COLO668 (cell line): Measurements from ENCODE around the gene SLC22A14.
"Not testable (repeated sequence)": the region's sequence is repeated elsewhere in the genome, so short reads cannot be mapped to it uniquely, and the experiment has no call there.

ENCODE experiments used
- DNase-seq: peaks from one replicate; lab custom pipeline; 2025; ENCODE audit not compliant: unreplicated experiment; lab: John Stamatoyannopoulos, UW

The SLC22A14 gene

GRCh38 chr3:38281895-38282686, at the start of gene SLC22A14:
TSS of gene SLC22A14 (plus strand) at chr3:38282294. CDS start at chr3:38306027, 23,733 bp downstream.
- DNase-seq = no peak

DNA sequence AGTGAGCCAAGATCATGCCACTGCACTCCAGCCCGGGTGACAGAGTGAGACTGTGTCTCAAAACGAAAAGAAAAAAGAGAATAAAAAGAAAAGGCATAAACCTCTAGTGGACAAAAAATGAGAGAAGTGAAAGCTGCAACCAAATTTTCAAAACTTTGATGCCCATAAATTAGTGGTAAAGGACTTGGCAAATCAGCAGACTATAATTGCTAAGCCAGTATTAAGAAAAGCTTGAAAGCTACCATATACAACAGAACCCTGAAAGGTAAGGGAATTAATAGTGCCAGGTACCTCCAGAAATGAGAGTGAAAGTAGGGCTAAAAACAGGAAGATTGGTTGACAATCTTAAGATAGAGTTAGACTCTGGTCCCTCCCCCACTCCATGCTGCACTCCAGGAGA, 49.4 kb upstream of the SLC22A14 start:
- DNase-seq = no peak

- DNase-seq = no peak
Measured at GRCh38 chr3:38235466-38235865, 46.6 kb upstream of the SLC22A14 start.

DNA sequence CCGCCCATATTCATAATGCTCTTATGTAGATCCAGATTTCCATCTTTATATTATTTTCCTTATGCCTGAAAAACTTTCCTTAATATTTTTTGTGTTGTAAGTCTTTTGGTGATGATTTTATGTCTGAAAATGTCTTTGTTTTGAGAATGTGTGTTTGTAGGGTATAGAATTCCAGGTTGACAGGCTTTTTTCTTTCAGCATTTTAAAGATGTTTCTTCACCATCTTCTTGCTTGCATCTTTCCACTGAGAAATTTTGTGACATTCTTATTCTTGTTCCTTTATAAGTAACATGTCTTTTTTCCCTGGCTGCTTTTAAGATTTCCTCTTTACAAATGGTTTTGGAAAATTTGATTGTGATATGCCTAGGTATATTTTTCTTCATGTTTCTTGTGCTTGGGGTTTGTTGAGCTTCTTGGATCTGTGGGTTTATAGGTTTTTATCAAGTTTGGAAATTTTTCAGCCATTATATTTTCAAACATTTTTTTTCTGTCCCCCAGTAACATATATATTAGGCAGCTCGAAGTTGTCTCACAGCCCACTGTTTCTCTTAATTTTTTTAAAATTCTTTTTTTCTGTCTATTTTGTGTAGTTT, 43.6 kb upstream of the SLC22A14 start:
- DNase-seq = no peak

DNA sequence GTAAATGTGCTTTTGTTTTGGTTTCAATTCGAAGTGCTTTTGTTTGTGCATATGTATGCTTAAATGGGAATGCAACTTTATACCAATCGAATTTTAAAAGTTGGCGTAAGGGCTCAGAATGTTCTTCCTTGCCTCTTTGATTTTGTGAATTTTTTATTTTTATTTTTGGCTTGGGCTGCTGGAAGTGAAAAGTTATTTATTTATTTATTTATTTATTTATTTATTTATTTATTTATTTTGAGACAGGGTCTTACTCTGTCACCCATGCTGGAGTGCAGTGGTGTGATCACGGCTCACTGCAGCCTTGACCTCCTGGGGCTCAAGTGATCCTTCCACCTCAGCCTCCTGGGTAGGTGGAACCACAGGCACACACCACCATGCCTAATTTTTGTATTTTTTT, 39.3 kb upstream of the SLC22A14 start:
- DNase-seq = not testable (repeated sequence)

DNA sequence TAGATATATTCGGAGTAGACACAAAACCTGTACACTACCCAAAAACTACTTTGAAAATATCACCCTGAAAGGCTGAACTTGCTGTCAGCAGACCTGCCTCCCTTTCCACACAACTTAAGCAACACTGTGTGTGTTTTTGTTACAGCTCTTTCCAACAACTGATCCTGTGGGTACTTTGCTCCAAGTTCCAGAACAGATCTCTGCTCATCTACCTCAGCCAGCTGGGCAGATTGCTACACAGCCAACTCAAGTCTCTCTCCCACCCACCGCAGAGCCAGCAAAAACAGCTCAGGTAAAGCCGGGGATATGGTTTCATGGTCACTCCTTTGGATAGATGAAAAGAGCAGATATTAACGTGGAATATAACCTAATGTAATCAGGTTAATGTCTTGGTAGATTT, 36.2 kb upstream of the SLC22A14 start:
- no peak for DNase-seq

DNA sequence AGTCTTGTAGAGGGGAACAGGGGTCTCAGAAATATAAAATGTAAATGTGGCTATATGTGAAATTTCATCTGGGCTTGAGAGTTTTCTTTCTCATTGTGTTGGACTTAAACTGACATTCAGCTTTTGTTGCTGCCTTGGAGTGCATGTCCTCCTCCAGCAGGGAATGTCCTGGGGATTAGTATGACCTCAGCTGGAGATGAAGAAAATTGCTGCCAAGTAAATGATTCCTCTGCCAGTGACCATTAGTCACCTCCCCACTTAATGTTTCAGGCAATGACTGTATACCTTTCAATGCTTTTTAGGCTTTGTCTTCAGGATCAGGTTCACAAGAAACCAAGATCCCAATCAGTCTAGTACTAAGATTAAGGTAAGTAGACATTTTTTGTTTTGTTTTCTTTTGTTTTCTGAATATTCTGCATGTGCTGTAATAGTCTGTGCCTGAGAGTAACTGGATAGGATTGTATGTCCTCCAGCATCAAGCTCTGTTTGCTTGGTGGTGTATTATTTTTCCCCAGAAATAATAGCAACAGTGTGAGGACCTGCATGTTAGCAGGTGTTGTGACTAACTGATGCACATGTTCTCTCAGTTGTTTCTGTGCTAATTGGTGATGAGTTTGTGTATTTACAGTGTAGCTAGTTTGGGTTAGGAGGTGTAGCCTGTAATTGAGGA, 34.6 kb upstream of the SLC22A14 start:
- DNase-seq = no peak

- no peak for DNase-seq
Measured at GRCh38 chr3:38250198-38250597, 31.9 kb upstream of the SLC22A14 start.

DNA sequence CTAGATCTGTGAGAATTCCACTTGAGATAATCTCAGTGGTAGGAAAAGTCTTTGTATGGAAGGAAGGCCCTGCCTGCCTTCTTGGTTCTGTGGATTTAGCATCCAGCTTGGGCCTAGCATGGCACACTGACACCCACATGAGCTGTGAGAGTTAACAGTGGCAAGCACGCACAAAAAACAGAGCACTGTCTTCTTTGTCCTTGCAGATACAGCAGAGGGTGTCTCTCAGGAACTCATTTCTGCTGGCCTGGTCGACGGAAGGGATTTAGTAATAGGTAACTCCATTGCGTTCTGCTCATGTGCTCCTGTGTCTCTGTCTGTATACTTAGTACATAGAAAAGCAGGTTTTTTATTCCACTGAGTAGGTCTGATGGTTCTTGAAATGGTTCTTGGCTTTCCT, 30.9 kb upstream of the SLC22A14 start:
- no peak for DNase-seq

- DNase-seq = no peak
Measured at GRCh38 chr3:38253704-38254103, 28.4 kb upstream of the SLC22A14 start.

DNA sequence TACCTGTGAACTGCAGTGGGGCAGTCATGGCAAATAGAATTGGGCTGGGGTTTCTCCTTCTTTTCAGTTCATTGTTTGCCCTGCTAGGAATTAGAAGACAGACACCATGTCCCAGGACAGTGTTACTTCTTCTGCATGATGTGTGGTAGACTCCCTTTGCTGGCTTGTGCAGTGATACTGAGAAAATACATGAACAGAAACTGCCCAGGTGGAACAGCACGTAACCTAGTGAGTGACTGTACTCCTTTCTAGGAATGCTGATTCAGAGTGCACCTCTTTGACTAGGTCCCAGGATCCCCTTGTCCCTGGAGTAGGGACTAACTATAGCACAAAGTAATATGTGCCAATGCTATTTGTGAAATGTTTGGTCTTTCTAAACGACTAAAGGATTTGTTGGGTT, 27.2 kb upstream of the SLC22A14 start:
- no peak for DNase-seq

GRCh38 chr3:38255627-38256026, 26.5 kb upstream of the SLC22A14 start:
- DNase-seq = no peak

DNA sequence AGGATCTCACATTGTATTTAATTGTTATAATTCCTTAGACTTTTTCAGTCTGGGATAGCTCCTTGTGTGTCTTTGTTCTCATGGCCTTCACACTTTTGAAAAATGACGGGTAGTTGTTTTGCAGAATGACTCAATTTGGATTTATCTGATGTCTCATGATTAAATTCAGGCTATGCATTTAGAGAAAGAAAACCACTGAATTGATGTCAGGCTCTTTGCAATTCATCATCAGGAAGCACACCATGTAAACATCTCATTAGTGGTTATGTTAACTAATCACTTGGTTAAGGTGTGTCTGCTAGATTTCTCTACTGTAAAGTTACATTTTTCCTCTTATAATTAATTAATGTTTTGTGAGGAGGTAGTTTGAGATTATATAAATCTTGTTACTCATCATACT, 24.5 kb upstream of the SLC22A14 start:
- DNase-seq = no peak

- DNase-seq = no peak
Measured at GRCh38 chr3:38260474-38260873, 21.6 kb upstream of the SLC22A14 start.

- no peak for DNase-seq
Measured at GRCh38 chr3:38264353-38264771, 17.7 kb upstream of the SLC22A14 start.

GRCh38 chr3:38264779-38265178, 17.3 kb upstream of the SLC22A14 start:
- no peak for DNase-seq

- DNase-seq = no peak
Measured at GRCh38 chr3:38265604-38266307, 16.3 kb upstream of the SLC22A14 start, which contains the start of gene SLC22A13. TSS of gene SLC22A13 (plus strand) at chr3:38265812. CDS start at chr3:38265861, 49 bp downstream.

DNA sequence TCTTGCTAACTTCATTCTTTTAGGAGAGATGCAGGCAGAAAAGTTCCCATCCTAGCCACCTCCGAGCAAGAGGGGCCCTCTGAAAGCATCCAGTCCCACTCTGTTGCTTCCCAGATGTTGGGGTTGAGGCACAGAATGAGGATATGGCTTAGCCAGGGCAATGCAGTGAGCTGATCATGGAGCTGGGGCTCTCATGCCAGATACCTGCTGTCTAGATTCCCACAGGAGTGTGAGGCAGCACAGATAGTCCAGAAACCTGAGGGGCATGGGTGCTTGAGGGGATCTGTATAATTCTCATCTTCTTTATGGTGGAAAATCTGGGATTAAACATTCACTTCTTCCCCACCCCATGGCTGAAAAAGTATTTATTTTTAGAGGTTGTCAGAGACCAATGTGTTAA, 15.3 kb upstream of the SLC22A14 start:
- DNase-seq = no peak

DNA sequence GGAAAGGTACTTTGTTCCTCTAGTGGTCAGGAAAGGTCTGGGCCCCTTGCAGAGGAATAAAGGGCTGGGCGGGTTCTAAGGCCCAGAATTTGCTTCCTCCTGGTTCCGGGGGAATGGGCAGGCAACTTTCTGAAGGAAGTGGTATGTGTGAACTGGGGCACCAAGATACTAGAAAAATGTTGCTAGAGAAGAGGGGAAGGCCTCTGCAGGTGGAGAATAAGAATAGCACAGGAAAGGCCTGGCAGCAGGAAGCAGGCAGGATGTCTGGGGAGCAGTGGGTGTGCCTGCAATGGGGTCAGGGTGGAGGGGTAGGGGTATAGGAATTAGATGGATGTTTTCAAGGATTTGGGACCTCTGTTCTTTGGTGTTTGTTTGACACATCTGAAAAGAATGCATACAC, 14.4 kb upstream of the SLC22A14 start:
- DNase-seq = no peak

DNA sequence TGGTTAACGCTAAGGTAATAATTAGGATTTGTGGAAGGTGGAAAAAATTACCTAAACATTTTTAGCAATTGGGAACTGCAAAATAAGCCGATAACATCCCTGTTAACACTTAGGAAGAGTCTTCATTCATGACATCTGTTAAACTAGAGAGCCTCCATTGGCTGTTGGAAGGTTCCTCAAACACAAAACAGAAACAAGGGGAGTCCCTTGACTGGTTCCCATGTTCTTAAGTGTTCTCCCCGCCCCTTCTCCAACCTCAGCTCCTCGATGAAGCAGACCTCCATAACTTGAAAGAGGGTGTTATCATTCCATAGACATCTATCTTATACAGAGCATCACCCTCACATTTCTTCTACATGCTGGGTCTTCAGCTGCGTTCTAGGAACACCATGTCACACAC, 14.0 kb upstream of the SLC22A14 start:
- no peak for DNase-seq

DNA sequence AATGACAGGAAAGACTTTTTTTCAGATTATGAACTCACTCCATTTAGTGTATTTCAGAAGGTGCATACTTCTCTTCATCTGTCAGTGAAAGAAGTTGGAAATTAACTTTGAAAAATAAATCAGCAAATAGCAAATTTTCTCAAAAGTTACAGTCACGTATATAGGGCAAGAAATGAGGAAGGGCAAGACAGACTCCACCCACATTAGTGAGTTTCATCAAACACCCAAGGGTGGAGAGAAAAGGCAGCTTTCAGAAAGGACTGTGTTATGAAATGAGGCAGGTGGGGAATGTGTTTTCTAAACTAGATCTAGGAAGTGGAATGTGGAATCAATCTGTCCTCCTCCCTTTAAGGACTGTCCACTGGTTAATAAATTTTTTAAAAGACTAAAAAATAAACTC, 13.6 kb upstream of the SLC22A14 start:
- DNase-seq = no peak
